GM08714 (cell line): ENCODE results near the gene NFATC1.

Experiments used
- H3K4me3 ChIP-seq: fragments of 200-500 bp; sonication (Bioruptor generic); 2 replicates; pipeline ENCODE4 v1.5.1; 2014; ENCODE audit warnings: mild to moderate bottlenecking, low read length, inconsistent platforms
- ZNF274 ChIP-seq: IDR thresholded peaks from 2 replicates; pipeline ENCODE4 v1.6.1; 2012; ENCODE audit warnings: mild to moderate bottlenecking, low read depth, low read length

The NFATC1 gene

GRCh38 chr18:79507076-79507545 is 111.4 kb downstream of the NFATC1 start:
- H3K4me3 ChIP-seq = no peak overlapping the region
- no peak for TF ChIP-seq ZNF274

GRCh38 chr18:79507546-79508480 is 112.1 kb downstream of the NFATC1 start:
- peak overlapping the region; percentile 5; the same call in 1 of the 2 replicates for H3K4me3 ChIP-seq

GRCh38 chr18:79508565-79509535 is 113.1 kb downstream of the NFATC1 start:
- no peak for TF ChIP-seq ZNF274
- H3K4me3 ChIP-seq = no peak overlapping the region

More at GRCh38 chr18:79507546-79508480, 112.1 kb downstream of the NFATC1 start:
- TF ChIP-seq ZNF274 = no peak

- no peak overlapping the region for H3K4me3 ChIP-seq
- no peak for TF ChIP-seq ZNF274
These were observed 113.8 kb downstream of the NFATC1 start for GRCh38 chr18:79509536-79509930.

- H3K4me3 ChIP-seq = no peak overlapping the region
- TF ChIP-seq ZNF274 = no peak
These were observed 114.4 kb downstream of the NFATC1 start for GRCh38 chr18:79510046-79510685.

- no peak overlapping the region for H3K4me3 ChIP-seq
- TF ChIP-seq ZNF274 = no peak
These were observed 115.1 kb downstream of the NFATC1 start for GRCh38 chr18:79510731-79511241.

GRCh38 chr18:79511271-79511670 is 115.5 kb downstream of the NFATC1 start:
- TF ChIP-seq ZNF274 = no peak
- no peak overlapping the region for H3K4me3 ChIP-seq

- TF ChIP-seq ZNF274 = no peak
- no peak overlapping the region for H3K4me3 ChIP-seq
These were observed 116.1 kb downstream of the NFATC1 start for GRCh38 chr18:79511671-79512301.

- TF ChIP-seq ZNF274 = no peak
- no peak overlapping the region for H3K4me3 ChIP-seq
These were observed 117.0 kb downstream of the NFATC1 start for GRCh38 chr18:79512461-79513380.

GRCh38 chr18:79513381-79514081 is 117.8 kb downstream of the NFATC1 start:
- no peak for TF ChIP-seq ZNF274
- no peak overlapping the region for H3K4me3 ChIP-seq

GRCh38 chr18:79515331-79515730 is 119.6 kb downstream of the NFATC1 start:
- no peak for TF ChIP-seq ZNF274
- no peak overlapping the region for H3K4me3 ChIP-seq

- TF ChIP-seq ZNF274 = no peak
These were observed 120.2 kb downstream of the NFATC1 start for GRCh38 chr18:79515944-79516351.

More at GRCh38 chr18:79515944-79516351, 120.2 kb downstream of the NFATC1 start:
- no peak overlapping the region for H3K4me3 ChIP-seq
